Mesothelial cell of epicardium (in vitro differentiated cells): ENCODE measurements around the gene DENND5B. TPM values are rescaled to one million over a fixed set of nuclear protein-coding genes. Genes with fewer than 3 reads are reported as not detected.

Experiments used
- DNase-seq, 2 experiments: peaks; one replicate each; pipeline ENCODE4 v3.0.0; 2021; ENCODE audit warnings: low spot score in 2 of 2; ENCODE audit not compliant: unreplicated experiment in 2 of 2
- H3K27ac Mint-ChIP-seq: 2 replicates; pipeline ENCODE4 v1.8.0; 2021; ENCODE audit warnings: mixed read lengths
- H3K27me3 Mint-ChIP-seq: 2 replicates; pipeline ENCODE4 v1.8.0; 2021; ENCODE audit warnings: low read depth, mixed read lengths
- H3K36me3 Mint-ChIP-seq: 2 replicates; pipeline ENCODE4 v1.8.0; 2021; ENCODE audit warnings: mixed read lengths
- H3K4me1 Mint-ChIP-seq: 2 replicates; pipeline ENCODE4 v1.8.0; 2021; ENCODE audit warnings: mixed read lengths
- H3K4me3 Mint-ChIP-seq: 2 replicates; pipeline ENCODE4 v1.8.0; 2021; ENCODE audit warnings: mild to moderate bottlenecking, moderate library complexity, mixed read lengths
- H3K9me3 Mint-ChIP-seq: 2 replicates; pipeline ENCODE4 v1.8.0; 2021; ENCODE audit warnings: mixed read lengths
- total RNA-seq: library from RNA; stranded (reverse); gene quantifications from 3 replicates; pipeline ENCODE4 v1.2.1, GENCODE V29; 2021
- TF ChIP-seq, protein P1 (sequence below): fragments of 200-600 bp; sonication (generic); IDR thresholded peaks from one replicate; pipeline ENCODE4 v1.5.0; 2021; ENCODE audit warnings: antibody characterized with exemption; ENCODE audit not compliant: unreplicated experiment

Gene DENND5B
- total RNA-seq, 1 donor from 2014 or later: 27.1 TPM

DNA sequence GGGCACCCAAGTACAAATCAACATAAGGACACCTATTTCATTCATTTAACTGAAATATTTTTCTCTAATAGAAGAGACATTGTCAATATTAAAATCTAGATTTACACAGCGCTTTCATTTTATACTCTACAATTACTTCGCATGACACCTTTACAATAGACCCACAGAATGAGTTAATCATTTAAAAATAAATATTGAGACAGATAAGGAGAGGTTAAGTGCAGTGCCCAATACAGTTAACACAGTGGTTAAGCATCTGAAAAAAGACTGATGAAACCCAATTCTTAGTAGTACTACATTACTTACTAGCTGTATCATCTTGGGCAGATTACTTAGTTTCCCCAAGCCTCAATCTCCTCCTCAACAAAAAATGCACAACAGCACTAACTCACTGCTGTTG is 116.2 kb downstream of the DENND5B start:
- Mint-ChIP-seq H3K9me3 (no peaks in the 10 kb centered on the region), H3K4me1 (peaks cover 3% of the 10 kb centered on the region), H3K27me3 (no peaks in the 10 kb centered on the region), H3K4me3 (no peak overlapping the region), H3K27ac (no peak overlapping the region), H3K36me3 (peaks cover 8% of the 10 kb centered on the region)
- TF ChIP-seq, protein P1, sequence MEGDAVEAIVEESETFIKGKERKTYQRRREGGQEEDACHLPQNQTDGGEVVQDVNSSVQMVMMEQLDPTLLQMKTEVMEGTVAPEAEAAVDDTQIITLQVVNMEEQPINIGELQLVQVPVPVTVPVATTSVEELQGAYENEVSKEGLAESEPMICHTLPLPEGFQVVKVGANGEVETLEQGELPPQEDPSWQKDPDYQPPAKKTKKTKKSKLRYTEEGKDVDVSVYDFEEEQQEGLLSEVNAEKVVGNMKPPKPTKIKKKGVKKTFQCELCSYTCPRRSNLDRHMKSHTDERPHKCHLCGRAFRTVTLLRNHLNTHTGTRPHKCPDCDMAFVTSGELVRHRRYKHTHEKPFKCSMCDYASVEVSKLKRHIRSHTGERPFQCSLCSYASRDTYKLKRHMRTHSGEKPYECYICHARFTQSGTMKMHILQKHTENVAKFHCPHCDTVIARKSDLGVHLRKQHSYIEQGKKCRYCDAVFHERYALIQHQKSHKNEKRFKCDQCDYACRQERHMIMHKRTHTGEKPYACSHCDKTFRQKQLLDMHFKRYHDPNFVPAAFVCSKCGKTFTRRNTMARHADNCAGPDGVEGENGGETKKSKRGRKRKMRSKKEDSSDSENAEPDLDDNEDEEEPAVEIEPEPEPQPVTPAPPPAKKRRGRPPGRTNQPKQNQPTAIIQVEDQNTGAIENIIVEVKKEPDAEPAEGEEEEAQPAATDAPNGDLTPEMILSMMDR: no peak
- no peak for DNase-seq

DNA sequence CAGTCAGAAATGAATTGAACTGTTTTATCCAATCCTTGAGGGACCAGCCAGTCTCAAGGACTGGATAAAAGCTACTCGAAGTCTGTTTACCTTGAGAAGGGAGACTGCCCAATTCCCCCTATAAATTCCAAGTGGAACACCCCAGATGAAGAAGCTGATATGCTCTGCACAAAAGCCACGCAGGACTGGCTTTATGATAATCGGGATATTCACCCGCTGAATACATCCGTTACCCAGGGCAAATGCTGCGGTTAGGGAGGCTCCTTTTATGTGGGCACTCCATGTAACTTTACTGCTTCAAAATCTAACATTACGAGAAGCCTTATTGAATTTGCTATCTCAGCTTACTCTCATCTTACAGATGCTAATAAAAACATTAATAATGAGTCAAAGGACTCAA is 119.1 kb downstream of the DENND5B start:
- Mint-ChIP-seq H3K27me3 (no peaks in the 10 kb centered on the region), H3K4me3 (no peak overlapping the region), H3K27ac (no peak overlapping the region), H3K36me3 (peaks cover 9% of the 10 kb centered on the region), H3K9me3 (no peaks in the 10 kb centered on the region), H3K4me1 (peaks cover 3% of the 10 kb centered on the region)
- DNase-seq: no peak
- TF ChIP-seq, protein P1: no peak

DNA sequence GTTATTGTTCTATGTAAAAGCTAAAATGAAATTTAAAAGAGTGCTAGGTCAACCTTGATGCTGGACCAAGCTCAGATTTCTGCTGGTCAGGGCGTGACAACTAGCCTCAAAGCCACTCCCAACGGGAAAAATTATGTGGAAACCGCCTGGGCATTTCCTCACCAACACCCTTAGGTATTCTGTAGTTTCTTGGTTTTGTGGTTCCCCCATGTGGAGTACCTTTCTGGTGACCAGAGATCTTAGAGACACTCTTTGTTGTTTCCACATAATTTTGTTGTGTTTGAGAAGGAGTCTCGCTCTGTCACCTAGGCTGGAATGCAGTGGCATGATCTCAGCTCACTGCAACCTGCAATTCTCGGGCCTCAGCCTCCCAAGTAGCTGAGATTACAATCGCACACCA is 119.9 kb downstream of the DENND5B start:
- H3K4me3 Mint-ChIP-seq: no peak overlapping the region
- peaks cover 7% of the 10 kb centered on the region for H3K36me3 Mint-ChIP-seq
- DNase-seq: no peak
- no peaks in the 10 kb centered on the region for H3K27me3 Mint-ChIP-seq
- TF ChIP-seq, protein P1: no peak
- H3K9me3 Mint-ChIP-seq: no peaks in the 10 kb centered on the region
- peaks cover 3% of the 10 kb centered on the region for H3K4me1 Mint-ChIP-seq
- no peak overlapping the region for H3K27ac Mint-ChIP-seq

DNA sequence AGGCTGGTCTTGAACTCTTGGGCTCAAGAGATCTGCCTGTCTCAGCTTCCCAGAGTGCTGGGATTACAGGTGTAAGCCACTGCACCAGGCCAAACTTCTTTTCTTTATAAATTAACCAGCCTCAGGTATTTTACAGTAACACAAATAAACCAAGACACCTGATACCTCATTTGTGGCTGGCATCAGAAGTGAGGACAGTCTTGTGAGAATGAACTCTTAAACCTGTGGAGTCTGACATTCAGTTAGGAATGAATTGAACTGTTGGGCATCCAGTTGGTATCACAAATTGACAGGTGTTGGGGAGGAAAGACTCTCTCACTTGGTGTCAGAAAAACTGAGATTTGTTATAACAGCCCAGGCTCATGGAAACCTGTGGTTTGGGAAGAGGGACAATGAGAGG is 120.5 kb downstream of the DENND5B start:
- DNase-seq: no peak
- TF ChIP-seq, protein P1: no peak

DNA sequence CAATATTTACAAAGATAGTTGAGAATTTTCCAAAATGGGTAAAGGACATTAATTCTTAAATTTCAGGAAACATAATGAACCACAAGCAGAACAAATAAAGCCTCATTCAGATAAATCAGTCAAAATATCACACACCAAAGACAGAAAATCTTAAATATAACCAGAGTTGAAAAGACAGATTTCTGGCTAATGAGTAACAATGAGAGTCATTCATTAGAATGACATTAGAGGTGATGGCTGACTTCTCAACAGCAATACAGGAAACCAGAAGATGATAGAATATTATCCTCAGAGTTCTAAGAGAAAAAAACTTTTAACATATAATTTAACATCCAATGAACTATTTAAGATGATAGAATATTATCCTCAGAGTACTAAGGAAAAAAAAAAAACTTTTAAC is 124.2 kb downstream of the DENND5B start:
- no peak for DNase-seq
- peaks cover 13% of the 10 kb centered on the region for H3K36me3 Mint-ChIP-seq
- no peak overlapping the region for H3K27ac Mint-ChIP-seq
- H3K27me3 Mint-ChIP-seq: no peaks in the 10 kb centered on the region
- H3K4me3 Mint-ChIP-seq: no peak overlapping the region
- peaks cover 6% of the 10 kb centered on the region for H3K9me3 Mint-ChIP-seq
- TF ChIP-seq, protein P1: no peak
- H3K4me1 Mint-ChIP-seq: no peaks in the 10 kb centered on the region

More for the DNA sequence above, 120.5 kb downstream of the DENND5B start:
- Mint-ChIP-seq H3K27ac (no peak overlapping the region), H3K4me1 (peaks cover 3% of the 10 kb centered on the region), H3K4me3 (no peak overlapping the region), H3K27me3 (no peaks in the 10 kb centered on the region), H3K9me3 (peaks cover 6% of the 10 kb centered on the region), H3K36me3 (peaks cover 10% of the 10 kb centered on the region)

DNA sequence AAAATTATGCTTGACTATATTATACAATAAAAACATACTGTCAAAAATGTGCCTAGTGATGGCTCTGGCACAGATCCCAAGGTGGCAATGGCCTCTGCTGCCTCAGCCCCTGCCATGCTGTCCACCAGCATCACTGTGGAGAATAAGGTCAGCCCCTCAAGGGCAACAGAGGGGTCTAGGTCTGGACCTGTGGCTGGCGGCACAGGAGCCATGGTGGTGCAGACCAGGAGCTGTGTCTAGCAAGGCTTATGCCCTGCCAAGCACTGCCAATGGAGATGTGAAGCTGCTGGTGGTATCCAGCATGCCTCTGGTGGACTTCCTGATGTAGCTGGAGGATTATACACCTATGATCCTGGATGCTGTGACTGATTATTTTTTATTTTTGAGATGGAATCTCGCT is 125.9 kb downstream of the DENND5B start:
- Mint-ChIP-seq H3K27ac (no peak overlapping the region), H3K36me3 (peaks cover 18% of the 10 kb centered on the region), H3K9me3 (peaks cover 6% of the 10 kb centered on the region), H3K27me3 (no peaks in the 10 kb centered on the region), H3K4me1 (no peaks in the 10 kb centered on the region), H3K4me3 (no peak overlapping the region)
- TF ChIP-seq, protein P1: no peak
- no peak for DNase-seq
